GM23338 (cell line): ENCODE measurements around the gene PTGDR2.

Experiments
- CREB1 ChIP-seq: fragments of 250-450 bp; sonication (Bioruptor Pico); IDR thresholded peaks from 2 replicates; pipeline ENCODE4 v1.5.0; 2020; ENCODE audit warnings: low read depth, mild to moderate bottlenecking, moderate library complexity
- CTCF ChIP-seq, 2 experiments: fragments of 200-600 bp in 1 of 2; sonication (generic) in 1 of 2; conservative IDR thresholded peaks; 2 replicates each; pipeline versions ENCODE4 v1.5.1 to v1.6.1; 2016 to 2017; ENCODE audit warnings: antibody characterized with exemption in 2 of 2, low read depth in 2 of 2, mild to moderate bottlenecking in 2 of 2, moderate library complexity in 1 of 2
- EZH2phosphoT487 ChIP-seq: fragments of 200-600 bp; sonication (generic); IDR thresholded peaks from one replicate; pipeline ENCODE4 v1.8.1; 2018; ENCODE audit warnings: antibody characterized with exemption; ENCODE audit not compliant: unreplicated experiment
- POLR2AphosphoS5 ChIP-seq: IDR thresholded peaks from 2 replicates; pipeline ENCODE4 v1.6.1; 2016; ENCODE audit warnings: antibody characterized with exemption, low read depth
- REST ChIP-seq: IDR thresholded peaks from one replicate; pipeline ENCODE4 v1.6.1; 2018; ENCODE audit warnings: antibody characterized with exemption; ENCODE audit not compliant: unreplicated experiment

DNA sequence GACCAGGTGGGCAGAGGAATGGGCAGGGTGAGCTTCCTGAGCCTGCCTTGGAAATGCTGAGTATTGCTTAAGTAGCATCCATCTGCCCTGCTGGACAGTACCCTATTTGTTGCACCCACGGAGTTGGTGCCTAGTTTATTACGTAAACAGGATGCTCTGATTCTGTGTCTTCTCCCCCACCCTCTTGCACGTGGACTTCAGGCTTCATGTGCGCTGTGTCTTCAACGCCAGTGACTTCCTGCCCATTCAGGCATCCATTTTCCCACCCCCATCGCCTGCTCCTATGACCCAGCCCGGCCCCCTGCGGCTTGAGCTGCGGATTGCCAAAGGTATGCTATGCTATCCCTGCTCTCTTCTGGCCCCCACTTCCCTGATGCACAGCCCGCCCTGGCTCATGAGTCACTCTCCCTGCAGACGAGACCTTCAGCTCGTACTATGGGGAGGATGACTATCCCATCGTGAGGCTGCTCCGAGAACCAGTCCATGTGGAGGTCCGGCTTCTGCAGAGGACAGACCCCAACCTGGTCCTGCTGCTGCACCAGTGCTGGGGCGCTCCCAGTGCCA lies 17.3 kb upstream of the PTGDR2 start:
- TF ChIP-seq CTCF (conservative IDR thresholded peaks at IDR 0.05; ENCODE audit: low read depth in 2 of 2): no peak
- TF ChIP-seq POLR2AphosphoS5: no peak
- TF ChIP-seq CREB1 (CRISPR knock-in tag): no peak
- no peak for TF ChIP-seq REST
- TF ChIP-seq EZH2phosphoT487: no peak
